Mesodermal cell (in vitro differentiated cells): ENCODE results near the gene STX19. TPM values are rescaled to one million over a fixed set of nuclear protein-coding genes. Genes with fewer than 3 reads are reported as not detected.

Experiments used
- H3K27ac ChIP-seq: 2 replicates; pipeline ENCODE4 v1.7.0; 2013; ENCODE audit warnings: mild to moderate bottlenecking, low read depth, low read length, moderate library complexity; ENCODE audit not compliant: severe bottlenecking
- H3K36me3 ChIP-seq: 2 replicates; pipeline ENCODE4 v1.7.1; 2013; ENCODE audit warnings: mild to moderate bottlenecking, low read length, moderate library complexity; ENCODE audit not compliant: control insufficient read depth, insufficient read depth
- H3K4me1 ChIP-seq: one replicate; pipeline ENCODE4 v1.7.1; 2013; ENCODE audit warnings: mild to moderate bottlenecking, low read length; ENCODE audit not compliant: insufficient read depth, control insufficient read depth, poor library complexity, severe bottlenecking
- H3K4me3 ChIP-seq: 2 replicates; pipeline ENCODE4 v1.7.0; 2013; ENCODE audit warnings: low read length, control low read depth, mild to moderate bottlenecking; ENCODE audit not compliant: insufficient read depth, poor library complexity, severe bottlenecking; ENCODE audit errors: extremely low read depth
- H3K9me3 ChIP-seq: 2 replicates; pipeline ENCODE4 v1.7.1; 2013; ENCODE audit warnings: mild to moderate bottlenecking, low read length, moderate library complexity; ENCODE audit not compliant: control insufficient read depth
- WGBS, 2 experiments: methylation state at CpG; one replicate each; pipeline ENCODE4 v1.1.5; 2013; ENCODE audit warnings: missing lambda C conversion rate in 2 of 2; ENCODE audit not compliant: insufficient coverage in 2 of 2; 5-methylcytosine and 5-hydroxymethylcytosine counted together
- polyA plus RNA-seq, 2 experiments: library from polyadenylated mRNA; stranded (reverse); fragments of 50-300 nt; gene quantifications; one replicate each; pipeline ENCODE4 v1.2.3, GENCODE V29; 2013

Gene STX19
- not detected for polyA plus RNA-seq (2013, experiment 1 of 2)
- polyA plus RNA-seq (2013, experiment 2 of 2), result not detected

DNA sequence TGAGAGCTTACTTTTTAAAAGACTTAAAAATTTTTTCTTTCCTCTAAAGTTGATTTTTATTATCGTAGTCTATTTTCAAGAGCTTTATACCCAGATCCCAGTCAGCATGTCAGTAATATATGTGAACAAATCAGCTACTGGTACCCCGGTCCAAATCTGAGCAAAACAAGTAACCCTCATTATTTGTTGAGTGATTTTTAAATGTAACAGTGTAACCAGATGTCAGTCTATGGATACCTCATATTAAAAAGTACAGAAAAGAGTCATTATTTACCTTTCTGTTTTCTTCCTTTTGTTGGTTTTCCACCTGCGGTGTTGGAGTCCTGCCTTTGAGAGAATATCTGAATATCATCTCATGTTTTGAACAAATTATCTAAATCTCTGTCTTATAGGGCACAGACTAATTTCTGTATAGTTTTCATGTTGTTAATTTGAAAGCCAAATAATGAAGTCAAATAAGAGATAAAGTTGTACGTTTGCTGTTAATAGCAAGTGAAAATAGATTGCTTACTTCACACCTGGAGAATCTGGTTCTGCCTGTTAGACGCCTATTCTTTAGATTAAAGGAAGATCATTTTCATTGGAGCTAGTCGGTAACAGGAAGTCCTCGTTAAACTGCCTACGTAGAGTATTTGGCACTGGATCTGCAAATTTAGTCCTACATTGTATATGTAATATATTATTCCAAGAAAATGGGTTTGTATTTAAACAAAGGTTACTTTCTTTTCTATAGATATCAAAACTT is at the start of gene STX19:
Gene STX19 (minus strand): TSS at position 505 of the 745 bp plus-strand sequence. CDS start 13,328 bp downstream, outside the sequence.
- Histone ChIP-seq H3K9me3 (no peaks in the 10 kb centered on the region), H3K4me3 (no peak within 1 kb of the TSS), H3K4me1 (no peaks in the 10 kb centered on the region), H3K27ac (no peak within 1 kb of the TSS), H3K36me3 (peaks cover 4% of the 10 kb centered on the region)
- 80 to 100% methylated on average over 1 to 2 of the region's 8 CpGs for WGBS, 2 experiments

DNA sequence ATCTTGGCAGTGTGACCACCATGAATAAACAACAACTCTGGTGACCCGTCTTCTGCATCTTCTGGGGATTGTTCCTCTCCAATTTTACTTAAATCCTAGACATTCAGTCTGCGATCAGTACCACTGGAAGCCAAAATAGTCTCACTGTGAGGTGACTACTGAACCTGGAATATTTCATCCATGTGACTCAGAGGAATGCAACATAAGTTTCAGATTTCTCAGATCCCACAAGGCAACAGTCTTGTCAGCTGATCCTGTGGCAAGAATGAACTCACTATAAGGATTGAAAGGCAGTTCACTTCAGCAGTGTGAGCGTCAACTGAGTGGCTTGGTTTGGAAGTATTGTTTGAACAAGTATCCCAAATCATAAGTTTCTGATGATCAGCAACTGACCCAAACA is 47.7 kb upstream of the STX19 start:
- Histone ChIP-seq H3K9me3 (no peaks in the 10 kb centered on the region), H3K4me1 (no peaks in the 10 kb centered on the region), H3K27ac (no peak overlapping the region), H3K36me3 (peaks cover 20% of the 10 kb centered on the region), H3K4me3 (no peak overlapping the region)
- 85 to 86% methylated on average over 1 to 2 of the region's 3 CpGs for WGBS, 2 experiments

- Histone ChIP-seq H3K4me1 (no peaks in the 10 kb centered on the region), H3K36me3 (peaks cover 26% of the 10 kb centered on the region), H3K9me3 (no peaks in the 10 kb centered on the region), H3K27ac (no peak overlapping the region), H3K4me3 (no peak overlapping the region)
- WGBS, 2 experiments, result 93 to 96% methylated on average over 3 of the region's 4 CpGs
Observed at GRCh38 chr3:94071713-94072284, 43.4 kb upstream of the STX19 start.

GRCh38 chr3:94070341-94070911 is 42.0 kb upstream of the STX19 start:
- Histone ChIP-seq H3K4me1 (no peaks in the 10 kb centered on the region), H3K4me3 (no peak overlapping the region), H3K27ac (no peak overlapping the region), H3K9me3 (no peaks in the 10 kb centered on the region), H3K36me3 (peaks cover 21% of the 10 kb centered on the region)
- 93 to 94% methylated on average over 6 of the region's 6 CpGs for WGBS, 2 experiments

- Histone ChIP-seq H3K4me1 (no peaks in the 10 kb centered on the region), H3K9me3 (no peaks in the 10 kb centered on the region), H3K36me3 (peaks cover 22% of the 10 kb centered on the region), H3K27ac (no peak overlapping the region), H3K4me3 (no peak overlapping the region)
- no CpG with 5 or more reads among the region's 4 CpGs for WGBS, 2 experiments
Observed at GRCh38 chr3:94069194-94069813, 40.9 kb upstream of the STX19 start.

- H3K9me3 ChIP-seq, result no peaks in the 10 kb centered on the region
- 90% methylated on average over 4 of the region's 6 CpGs; no CpG with 5 or more reads in 1 of the 2 experiments for WGBS, 2 experiments
- H3K4me3 ChIP-seq, result no peak overlapping the region
- no peak overlapping the region for H3K27ac ChIP-seq
- no peaks in the 10 kb centered on the region for H3K4me1 ChIP-seq
- H3K36me3 ChIP-seq, result peaks cover 20% of the 10 kb centered on the region
Observed at GRCh38 chr3:94066506-94067500, 38.4 kb upstream of the STX19 start.

DNA sequence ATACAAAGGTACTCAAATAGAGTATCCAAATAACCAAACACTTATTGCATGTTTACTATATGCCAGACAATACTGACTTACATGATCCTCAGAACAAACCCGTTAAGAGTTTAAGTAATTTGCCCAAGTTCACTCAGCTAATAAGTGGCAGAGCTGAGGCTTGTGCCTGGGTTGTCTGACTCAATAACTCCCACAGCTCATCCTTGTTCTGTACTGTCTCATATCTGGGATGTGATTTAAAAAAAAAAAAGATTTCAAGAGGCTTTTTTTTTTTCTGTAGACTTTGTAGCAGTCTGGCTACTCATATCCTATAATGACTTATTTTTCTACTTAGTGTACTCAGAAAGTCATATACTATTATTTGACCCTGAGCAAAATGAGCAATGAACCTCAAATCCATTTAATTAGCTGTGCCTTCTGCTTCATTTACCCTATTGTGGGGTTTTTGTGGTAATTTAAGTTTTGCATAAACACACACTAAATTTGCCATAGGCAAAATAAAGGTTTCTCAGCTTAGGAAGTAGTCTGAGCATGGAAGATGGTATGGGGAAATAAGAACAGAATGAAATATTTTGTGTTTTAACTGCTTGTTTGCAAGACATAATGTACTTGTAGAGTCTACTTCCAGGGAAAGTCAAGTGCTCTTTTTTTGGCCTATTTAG is 37.6 kb upstream of the STX19 start:
- no peaks in the 10 kb centered on the region for H3K9me3 ChIP-seq
- H3K4me1 ChIP-seq, result no peaks in the 10 kb centered on the region
- H3K27ac ChIP-seq, result no peak overlapping the region
- no peak overlapping the region for H3K4me3 ChIP-seq
- no CpG with 5 or more reads among the region's 1 CpG for WGBS, 2 experiments
- peaks cover 17% of the 10 kb centered on the region for H3K36me3 ChIP-seq

DNA sequence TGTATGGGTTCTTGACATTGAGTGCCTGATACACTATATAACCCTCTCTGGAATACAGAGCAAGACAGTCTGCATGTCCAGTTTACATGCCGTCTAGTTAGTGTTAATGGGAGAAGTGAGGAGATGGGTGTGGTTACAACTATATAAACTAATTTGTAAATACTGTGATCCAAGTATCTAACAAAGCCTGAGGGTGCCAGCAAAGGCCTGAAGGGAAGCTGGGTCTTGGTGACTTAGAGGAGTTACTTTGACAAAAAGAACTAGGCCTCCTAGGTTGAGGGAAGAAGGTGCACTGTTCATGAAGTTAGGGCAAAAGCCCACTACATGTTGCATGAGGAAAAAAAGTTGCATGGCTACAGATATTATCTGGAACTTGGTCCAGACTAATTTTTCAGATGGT is 36.7 kb upstream of the STX19 start:
- Histone ChIP-seq H3K9me3 (no peaks in the 10 kb centered on the region), H3K27ac (no peak overlapping the region), H3K36me3 (peaks cover 17% of the 10 kb centered on the region), H3K4me3 (no peak overlapping the region), H3K4me1 (no peaks in the 10 kb centered on the region)
- WGBS, 2 experiments, result no CpG with 5 or more reads among the region's 1 CpG

GRCh38 chr3:94064243-94064860 is 36.0 kb upstream of the STX19 start:
- 96 to 98% methylated on average over 4 to 5 of the region's 6 CpGs for WGBS, 2 experiments
- no peaks in the 10 kb centered on the region for H3K4me1 ChIP-seq
- no peak overlapping the region for H3K4me3 ChIP-seq
- H3K9me3 ChIP-seq, result no peaks in the 10 kb centered on the region
- H3K36me3 ChIP-seq, result peaks cover 17% of the 10 kb centered on the region
- no peak overlapping the region for H3K27ac ChIP-seq
